Umbilical cord (tissue), 2 donors: ENCODE results near the gene C10orf90. TPM values are rescaled to one million over a fixed set of nuclear protein-coding genes. Genes with fewer than 3 reads are reported as not detected.

Experiments used
- DNase-seq: peaks from one replicate; pipeline ENCODE4 v3.0.0-alpha.2; 2015; ENCODE audit warnings: low spot score
- total RNA-seq: library from RNA; depleted of rRNA; stranded (reverse); fragments of >200 nt; gene quantifications from one replicate; pipeline ENCODE4 v1.2.3, GENCODE V29; 2014; ENCODE audit warnings: low replicate concordance; ENCODE audit not compliant: insufficient read depth

Gene C10orf90
- total RNA-seq, 1 donor from 2014 or later = 3.6 TPM

DNA sequence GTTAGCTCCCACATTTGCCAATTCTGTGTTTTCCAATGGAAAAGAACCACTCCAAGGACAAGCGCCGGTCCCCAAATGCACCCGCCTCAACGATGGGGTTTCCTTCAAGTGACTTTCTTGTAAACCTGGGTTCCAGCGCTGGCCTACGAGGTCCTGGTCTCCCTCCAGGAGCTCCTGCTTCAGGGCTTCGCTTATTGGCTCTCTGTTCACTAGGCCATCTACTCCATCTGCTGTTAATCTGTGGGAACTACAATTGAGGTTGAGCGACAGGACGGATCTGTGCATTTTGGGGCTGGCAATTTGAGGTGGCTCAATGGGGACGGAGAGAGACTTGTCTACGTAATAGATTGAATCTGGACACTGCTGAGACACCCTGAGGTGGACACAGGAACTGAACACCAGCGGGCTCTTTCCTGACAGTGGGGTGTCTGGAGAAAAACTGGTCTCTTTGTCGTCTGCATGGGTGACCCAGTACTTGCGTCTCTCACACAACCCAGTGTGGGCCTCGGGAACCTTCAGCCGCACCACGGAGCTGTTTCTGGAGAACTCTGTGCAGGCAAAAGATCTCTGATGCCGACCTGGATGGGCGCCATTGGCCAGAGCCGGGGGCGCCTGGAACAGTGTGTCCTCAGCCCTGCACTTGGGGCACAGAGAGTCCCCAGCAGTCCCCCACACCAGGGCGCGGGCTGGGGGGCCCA is 166.3 kb downstream of the C10orf90 start:
- peak; percentile 72 for DNase-seq

DNA sequence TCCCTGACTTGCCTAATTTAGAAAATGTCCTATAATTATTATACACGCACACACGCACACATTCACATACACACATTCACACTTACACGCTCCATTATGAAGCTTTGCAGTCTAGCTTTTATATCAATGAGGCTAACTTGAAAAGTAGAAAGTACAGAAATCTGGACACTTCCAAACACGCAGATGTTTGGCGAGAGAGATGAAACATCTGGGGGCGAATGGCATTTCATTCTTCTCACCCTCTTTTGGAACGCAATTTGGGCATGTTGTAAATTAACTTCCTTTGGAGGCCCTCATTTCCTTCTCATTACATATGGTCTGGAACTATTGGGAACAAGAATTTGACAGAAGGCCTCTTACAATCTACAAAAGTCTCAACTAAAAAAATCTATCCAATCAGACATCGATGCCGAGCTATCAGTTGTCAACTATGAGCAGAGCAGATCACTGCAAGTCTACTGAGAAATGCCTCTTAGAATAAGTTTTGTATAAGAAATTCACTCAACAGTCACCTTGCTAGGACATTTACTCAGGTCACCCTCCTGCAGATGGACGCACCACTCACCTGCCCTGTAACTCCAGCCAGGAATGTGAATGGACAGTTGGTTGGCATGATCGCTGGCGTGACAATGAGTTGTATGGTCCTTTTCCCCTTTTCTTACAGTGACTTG is 167.0 kb downstream of the C10orf90 start:
- no peak for DNase-seq

DNA sequence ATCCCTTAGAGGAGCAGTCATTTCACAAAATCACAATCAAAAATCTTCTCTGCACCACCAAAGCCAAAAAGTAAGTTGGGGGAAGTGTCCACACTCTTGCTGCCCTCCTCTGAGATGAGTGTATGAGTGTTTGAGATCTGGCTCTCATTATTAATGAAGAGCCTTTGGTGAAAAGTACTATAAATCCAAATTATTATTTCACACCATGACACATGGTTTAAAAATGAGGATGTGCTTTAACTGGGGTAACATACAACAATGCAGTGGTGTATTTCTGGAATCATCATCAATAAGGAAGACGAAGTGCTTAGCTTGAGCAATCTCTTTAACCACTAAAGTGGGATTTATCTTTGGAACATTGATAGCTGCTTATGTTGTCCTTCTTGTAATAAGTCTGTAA is 168.1 kb downstream of the C10orf90 start:
- no peak for DNase-seq

DNA sequence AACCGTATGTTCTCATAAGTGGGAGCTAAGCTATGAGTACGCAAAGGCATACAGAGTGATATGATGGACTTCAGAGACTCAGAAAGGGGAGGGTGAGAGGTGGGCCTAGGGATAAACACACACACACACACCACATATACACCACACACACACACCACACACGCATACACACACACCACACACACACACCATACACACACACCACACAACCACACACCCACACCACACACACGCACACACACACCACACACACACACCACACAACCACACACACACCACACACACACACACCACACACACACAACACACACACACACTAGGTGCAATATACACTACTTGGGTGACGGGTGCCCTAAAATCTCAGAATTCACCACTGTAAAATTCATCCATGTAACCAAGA is 168.7 kb downstream of the C10orf90 start:
- no peak for DNase-seq

DNA sequence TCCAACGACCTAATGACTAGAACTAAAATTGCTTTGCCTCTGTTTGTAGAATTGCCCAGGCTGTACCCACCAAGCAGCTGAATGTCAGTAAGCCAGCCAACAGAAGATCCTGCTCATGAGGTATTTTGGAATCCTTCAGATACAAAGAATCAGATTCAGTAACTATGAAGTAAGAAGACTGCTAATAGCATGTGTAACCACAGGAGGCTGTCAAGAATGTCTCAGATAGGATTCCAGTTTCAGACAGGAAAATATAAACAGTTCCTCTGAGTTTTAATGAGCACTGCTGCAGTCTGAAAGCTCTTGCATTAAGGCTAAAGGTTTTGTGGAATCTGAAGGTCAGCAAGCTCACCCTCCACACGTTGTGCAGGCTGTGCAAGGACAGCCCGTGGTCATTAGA is 169.6 kb downstream of the C10orf90 start:
- DNase-seq = peak; percentile 19

DNA sequence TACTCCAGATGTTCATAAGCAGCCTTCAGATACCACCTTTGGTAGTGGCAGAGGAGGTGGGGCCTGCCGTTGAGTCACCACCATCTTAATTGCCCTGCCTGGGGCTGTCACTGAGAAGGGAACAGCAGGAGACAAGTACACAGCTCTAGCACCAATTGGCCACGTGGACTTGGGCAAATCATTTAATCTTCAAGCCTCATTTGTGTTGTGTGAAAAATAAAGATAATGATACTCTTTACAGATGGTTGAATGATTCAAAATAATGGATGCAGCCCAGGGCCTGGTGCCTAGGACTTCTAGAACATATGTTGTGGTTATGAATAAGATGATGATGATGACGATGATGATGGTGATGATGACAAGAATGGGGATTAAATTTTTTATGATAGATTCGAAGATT is 170.3 kb downstream of the C10orf90 start:
- no peak for DNase-seq

DNA sequence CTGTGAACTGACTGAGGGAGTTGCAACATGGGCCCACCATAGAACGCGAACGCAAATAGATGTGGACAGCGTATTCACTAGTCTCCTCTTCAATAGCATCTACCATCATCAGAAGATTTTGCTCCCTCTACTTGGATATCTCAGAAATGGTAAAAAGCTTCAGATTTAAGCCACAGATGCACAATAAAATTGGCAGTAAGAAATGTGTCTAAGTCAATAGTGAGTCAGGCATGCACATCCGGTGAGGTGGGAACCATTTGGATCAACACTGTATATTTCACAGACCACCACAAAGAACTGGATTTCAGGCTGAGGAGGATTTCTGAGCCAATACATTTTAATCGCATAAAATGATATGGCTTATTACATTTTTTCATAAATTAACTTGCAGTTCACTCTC is 170.7 kb downstream of the C10orf90 start:
- DNase-seq = no peak

DNA sequence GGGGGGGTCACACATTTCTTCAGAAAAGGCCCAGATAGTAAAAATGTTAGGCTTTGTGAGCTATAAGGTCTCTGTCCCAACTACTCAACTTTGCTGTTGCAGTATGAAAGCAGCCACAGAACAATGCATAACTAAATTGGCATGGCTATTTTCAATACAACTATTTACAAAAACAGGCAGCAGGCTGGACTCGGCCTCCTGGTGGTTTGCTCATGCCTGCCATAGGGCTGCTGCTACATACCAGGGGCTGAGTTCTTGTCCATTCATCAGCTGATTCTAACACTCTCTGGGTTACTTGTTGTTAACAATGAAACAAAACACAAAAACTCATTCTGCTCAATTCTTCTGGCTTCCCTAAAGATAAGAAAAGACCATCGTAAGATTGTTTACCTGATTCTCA is 172.8 kb downstream of the C10orf90 start:
- no peak for DNase-seq

DNA sequence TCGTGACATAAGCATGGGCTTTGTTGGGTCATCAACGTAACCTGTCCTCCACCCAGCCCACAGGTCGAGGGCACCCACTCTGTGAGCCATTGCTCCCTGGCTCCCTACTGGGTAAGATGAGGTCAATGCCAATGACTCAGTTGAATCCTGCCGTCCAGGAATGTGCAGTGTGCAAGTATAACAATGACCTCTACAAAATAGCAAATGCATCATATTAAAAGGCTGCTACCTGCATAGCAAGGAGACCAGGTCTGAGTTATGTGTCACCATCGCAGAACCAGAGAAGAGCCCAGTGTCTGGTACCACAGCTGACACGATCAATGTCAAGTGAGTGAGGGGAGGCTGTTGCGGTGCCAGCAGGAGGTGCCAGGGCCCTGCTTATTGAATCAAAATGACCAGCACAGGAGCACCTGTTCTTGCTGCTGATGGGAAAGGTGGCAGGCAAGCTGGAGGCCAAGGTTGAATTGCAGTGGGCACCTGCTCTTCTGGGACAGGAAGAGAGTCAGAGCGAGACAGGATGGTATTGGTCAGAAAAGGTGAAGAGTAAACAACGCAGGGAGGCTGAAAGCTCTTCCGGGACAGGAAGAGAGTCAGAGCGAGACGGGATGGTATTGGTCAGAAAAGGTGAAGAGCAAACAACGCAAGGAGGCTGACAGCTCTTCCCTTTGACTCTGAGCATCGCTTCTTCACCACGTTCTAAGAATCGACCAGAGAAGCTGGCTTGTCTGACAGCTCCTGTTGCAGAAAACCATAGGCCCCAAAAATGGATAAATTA is 173.5 kb downstream of the C10orf90 start:
- no peak for DNase-seq

DNA sequence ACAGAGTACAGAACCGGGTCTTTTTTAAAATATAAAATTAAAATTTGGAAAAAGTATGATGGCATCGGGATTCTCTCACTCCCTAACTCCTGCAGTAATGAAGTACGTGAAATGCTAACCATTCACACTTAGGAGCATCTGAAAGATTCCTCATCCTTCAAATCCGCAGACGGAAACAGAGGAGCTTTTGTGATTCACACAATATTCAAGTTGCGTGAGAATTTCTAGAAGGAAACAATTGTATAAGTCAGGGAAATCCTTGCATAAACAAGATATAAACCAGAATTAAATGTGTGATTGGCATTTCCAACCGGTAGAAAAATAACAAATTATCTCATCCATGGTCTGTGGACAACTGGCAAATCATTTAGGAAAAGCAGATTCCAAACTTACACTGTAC is 179.0 kb downstream of the C10orf90 start:
- no peak for DNase-seq

DNA sequence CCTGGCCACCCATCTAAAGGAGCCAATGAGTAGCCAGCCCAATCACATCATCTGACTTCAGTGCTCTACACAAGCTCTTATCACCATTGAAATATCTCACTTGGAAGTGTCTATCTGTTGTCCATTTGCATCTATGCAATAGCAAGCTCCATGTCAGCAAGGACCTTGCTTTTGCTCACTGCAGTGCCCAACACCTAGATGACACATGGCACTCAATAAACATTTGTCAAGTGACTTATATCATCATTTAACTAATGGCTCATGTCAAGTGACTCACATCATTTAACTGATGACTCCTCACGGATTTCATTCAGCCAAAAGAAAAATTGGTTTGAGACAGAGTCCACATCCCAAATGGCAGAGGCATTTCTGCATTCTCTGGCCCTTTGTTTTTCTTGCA is 189.3 kb downstream of the C10orf90 start:
- DNase-seq = no peak

DNA sequence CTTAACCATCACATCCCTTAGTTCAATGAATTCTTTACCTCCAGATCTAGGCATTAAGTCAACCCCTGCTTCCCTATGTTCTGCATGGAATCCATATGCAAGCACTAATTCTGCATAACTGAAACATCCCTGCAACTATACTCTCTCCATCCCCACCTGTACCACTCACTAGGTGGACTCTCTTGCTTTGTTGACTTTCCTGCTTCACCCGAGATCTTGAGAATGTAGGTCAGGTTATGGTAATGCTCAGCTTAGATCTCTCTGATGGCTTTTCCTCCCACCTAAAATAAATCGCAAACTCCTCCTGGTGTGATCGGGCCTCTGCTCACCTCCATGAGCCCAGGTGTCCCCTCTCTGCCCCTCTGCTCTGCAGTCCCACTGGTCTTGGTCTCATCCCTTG is 189.8 kb downstream of the C10orf90 start:
- no peak for DNase-seq

DNA sequence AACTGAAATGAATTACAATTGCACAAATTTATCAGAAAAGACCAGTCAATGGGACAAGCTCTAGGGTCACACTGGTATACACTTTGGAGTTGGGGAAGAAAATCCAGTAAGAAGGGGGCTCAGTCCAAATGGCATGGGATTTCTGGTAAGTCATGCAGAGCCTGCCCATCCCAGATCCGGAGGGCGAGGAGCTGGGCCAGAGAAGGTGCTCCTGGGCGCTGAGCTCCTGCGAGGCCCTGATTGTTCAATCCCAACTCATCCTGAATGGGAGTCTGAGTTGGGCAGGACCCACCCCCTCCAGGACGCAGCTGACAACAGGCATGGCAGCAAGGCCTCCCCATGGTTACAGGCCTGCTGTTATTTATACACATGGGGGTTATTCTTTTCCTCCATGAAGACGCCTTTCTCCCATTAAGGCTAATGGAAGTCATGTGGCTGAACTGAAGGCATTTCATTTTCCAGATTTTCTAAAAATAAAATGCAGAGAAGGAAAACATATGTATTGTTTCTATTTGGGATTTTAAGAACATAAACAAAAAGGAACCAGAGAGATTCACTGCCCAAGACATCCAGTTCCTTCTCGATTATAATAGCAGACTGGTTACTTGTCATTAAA is 191.1 kb downstream of the C10orf90 start:
- no peak for DNase-seq

DNA sequence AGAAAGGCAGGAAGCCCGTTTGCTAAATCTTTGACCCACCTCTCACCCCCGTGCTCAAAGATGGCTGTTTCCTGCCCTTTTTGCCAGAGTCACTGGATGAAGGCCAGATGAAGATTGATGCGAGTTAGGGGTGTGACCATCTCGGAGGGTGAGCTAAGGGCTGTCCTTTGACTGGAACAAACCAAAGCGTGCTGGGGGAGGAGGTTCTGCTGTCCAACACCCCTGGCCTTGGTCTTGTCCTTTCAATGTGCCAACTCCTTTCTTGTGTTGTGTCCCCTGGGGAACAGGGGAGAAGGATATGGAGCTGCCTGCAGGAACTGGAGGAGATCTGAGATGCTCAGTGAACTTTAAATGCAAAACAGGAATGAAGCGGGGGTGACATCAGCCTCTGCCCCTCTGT is 191.9 kb downstream of the C10orf90 start:
- DNase-seq = no peak

DNA sequence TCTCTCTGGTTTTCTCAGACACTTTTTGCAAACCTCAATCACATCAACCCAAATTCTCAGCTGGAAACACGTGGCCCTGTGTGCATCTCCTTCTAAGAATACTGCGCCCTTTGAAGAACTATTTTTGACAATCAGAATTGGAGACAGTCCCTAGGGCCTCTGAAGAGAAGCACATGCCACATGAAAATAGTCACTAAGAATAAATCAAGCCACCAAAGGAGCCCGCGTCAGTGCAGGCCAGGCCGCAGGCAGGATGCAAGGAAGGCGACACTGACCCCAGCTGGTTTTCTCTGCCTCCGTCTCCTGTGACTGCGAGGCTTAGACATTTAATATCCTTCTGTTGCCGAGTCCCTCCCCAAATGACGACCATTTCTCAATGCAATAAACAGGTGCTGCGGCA is 194.2 kb downstream of the C10orf90 start:
- peak; percentile 47 for DNase-seq

DNA sequence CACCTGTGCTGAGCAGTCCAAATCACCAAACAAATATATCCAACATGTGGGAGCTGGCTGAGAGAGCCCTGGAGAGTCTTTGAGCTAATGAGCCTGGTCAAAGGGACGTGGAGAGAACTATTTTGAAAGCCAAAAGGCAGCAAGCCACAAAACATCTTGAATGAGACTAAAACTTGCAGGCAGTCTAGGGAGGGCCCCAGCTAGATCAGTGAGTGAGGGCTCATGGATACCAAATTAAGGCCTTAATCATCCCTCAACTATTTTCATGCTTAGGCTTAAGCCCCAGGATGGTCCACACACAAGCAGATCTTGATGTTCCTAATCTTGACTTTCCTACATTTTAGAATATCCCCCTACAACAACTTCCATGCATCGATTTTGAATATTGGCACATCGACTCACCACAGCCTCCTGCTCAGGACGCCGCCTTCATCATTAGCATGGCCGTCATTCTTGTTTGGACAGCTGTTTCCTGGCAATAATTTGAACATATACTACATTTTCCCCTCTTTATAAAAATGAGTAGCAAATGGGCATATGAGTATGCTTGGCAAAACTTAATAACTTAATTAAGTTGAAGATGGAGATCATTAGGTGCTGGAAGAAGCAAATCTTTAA is 195.3 kb downstream of the C10orf90 start:
- DNase-seq = no peak

DNA sequence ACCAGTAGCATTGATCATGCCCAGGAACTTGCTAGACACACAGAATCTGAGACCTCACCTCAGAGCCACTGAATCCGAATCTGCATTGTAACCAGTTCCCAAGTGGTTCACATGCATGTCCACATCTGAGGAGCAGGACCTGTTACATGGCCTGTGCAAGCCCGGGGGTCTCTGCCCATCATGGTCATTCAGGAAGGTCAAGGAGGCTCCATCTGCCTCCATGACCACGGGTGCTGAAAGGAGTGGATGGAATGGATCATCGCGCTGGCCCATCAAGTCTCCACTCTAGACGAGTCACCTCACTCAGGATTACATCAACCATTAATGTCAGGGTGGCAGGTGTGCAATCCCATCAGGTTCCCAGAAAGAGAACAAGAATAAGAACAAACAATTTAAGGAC is 196.5 kb downstream of the C10orf90 start:
- DNase-seq = no peak

DNA sequence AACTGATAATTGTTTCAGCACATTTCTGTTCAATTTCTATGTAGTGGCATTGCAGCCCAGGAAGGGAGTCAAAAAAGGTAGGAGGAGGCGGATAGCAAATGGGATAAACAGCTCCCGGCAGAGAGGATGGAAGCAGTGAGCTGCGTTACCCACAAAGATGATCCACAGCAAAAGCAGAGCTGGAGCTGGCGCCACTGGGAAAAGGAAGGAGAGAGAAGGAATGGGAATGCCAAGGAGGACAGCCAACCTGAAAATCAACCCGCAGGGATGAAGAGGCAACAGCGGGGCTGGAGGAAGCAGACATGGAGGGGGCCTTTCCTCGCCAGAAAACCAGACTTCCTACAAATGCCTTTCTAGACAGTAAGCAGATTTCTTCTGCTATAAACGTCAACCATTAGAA is 199.5 kb downstream of the C10orf90 start:
- peak; percentile 12 for DNase-seq

DNA sequence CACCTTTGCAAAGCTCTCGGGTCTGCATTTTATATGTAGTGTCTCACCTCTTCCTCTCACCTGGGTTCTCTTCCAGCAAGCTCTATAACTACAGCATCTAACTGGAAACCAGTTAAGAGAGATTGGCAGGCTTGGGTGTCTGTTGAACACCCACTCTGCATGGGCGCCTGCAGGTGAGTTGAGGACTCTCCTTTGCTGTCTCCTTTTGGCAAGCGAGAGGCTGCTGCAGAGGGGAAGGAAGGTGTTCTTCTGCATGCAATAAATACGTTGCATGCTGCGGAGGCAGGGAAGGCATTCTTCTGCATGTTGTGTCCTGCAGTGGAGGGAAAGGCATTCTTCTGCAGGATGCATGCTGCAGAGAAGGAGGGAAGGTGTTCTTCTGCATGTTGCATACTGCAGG is 200.8 kb downstream of the C10orf90 start:
- DNase-seq = no peak

DNA sequence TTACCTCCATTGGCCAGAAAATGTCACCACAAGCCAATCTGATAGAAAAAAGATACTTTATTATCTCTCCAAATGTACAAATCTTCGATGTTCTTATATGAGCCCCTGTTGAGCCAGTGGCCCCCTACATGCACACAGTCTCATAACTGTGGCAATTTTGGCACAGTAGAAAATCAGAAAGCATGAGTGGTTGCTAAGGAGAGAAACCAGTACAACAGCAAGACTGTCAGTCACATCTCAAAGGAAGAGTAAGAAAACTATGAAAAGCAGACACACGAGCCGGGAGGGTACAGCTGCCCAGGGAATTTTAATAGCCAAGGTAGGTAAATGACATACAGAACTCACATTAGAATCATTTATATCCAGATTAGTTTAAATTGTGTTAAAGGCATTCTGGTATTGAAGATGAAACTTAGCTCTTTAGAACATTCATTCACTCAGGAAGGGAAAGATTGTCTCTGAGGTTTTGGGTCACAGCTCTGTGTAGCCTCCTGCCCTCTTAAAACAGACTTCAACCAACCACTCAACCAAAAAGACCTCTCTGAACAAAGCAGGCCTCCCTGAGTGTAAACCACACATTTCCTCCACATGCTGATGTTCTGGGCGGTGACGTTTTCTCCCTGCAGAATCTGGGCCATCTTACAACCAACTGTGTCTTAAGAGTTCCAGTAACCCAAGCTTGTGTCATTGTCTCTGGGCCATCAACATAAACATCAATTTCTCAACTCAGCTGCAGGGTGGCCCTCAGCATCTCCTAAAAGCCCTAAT is 201.4 kb downstream of the C10orf90 start:
- no peak for DNase-seq

DNA sequence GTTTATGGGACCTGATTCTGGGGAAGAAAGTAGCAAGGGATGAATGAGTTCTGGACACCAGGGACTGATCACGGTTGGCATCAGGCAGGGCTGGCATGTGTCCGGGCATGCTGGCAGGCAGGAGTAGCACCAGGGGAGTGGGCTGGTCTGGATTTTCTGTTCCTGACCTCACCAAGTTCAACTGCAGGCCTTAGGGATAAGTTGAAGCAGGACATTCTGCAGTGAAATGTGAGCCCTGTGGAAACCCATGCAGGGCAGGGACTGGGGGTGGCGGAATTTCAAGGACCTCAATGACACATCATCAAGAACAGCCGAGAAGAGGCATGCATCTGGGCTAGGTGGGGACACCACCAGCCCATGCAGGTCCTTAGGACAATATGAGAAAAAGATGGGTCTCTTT is 202.0 kb downstream of the C10orf90 start:
- DNase-seq = no peak
